Measurements from ENCODE around the gene TNFAIP8L1. TPM values are rescaled to one million over a fixed set of nuclear protein-coding genes. Genes with fewer than 3 reads are reported as not detected.
"Not testable (repeated sequence)": the region's sequence is repeated elsewhere in the genome, so short reads cannot be mapped to it uniquely, and the experiment has no call there.

The TNFAIP8L1 gene
- 10.1 TPM for polyA plus RNA-seq (2013, experiment 1 of 4)
- 8.7 TPM for polyA plus RNA-seq (2013, experiment 2 of 4)
- 9.0 TPM for polyA plus RNA-seq (2013, experiment 3 of 4)
- polyA plus RNA-seq (2013, experiment 4 of 4) = 10.5 TPM

GRCh38 chr19:4638828-4639530 lies at the start of gene TNFAIP8L1:
TSS of gene TNFAIP8L1 (plus strand) at chr19:4639516. CDS start at chr19:4651870, 12,354 bp downstream.
- Histone ChIP-seq H3K4me1 (ENCODE audit: control insufficient read depth, insufficient read depth, low read length) (peaks cover 9% of the 10 kb centered on the region), H3K27ac (ENCODE audit: insufficient read depth, low read depth, low read length, poor library complexity, severe bottlenecking) (no peak within 1 kb of the TSS), H3K4me3 (ENCODE audit: insufficient read depth, low read depth, low read length) (peak within 1 kb of the TSS; percentile 61), H3K36me3 (ENCODE audit: control insufficient read depth, insufficient read depth, low read length) (no peaks in the 10 kb centered on the region), H3K9me3 (ENCODE audit: control insufficient read depth, low read length) (no peaks in the 10 kb centered on the region), H3K27me3 (ENCODE audit: control insufficient read depth, insufficient read depth, low read length, poor library complexity, severe bottlenecking) (peaks cover 15% of the 10 kb centered on the region)
- 7 to 8% methylated on average over 46 to 47 of the region's 49 CpGs for WGBS, 2 experiments

- H3K36me3 ChIP-seq (ENCODE audit: control insufficient read depth, insufficient read depth, low read length) = no peaks in the 10 kb centered on the region
- no peaks in the 10 kb centered on the region for H3K4me1 ChIP-seq (ENCODE audit: control insufficient read depth, insufficient read depth, low read length)
- H3K4me3 ChIP-seq (ENCODE audit: insufficient read depth, low read depth, low read length) = no peak overlapping the region
- 80% methylated on average over 11 of the region's 11 CpGs for WGBS, 2 experiments
- no peak overlapping the region for H3K27ac ChIP-seq (ENCODE audit: insufficient read depth, low read depth, low read length, poor library complexity, severe bottlenecking)
- H3K9me3 ChIP-seq (ENCODE audit: control insufficient read depth, low read length) = no peaks in the 10 kb centered on the region
- H3K27me3 ChIP-seq (ENCODE audit: control insufficient read depth, insufficient read depth, low read length, poor library complexity, severe bottlenecking) = no peaks in the 10 kb centered on the region
These were observed 49.5 kb upstream of the TNFAIP8L1 start for GRCh38 chr19:4589579-4590410.

GRCh38 chr19:4590559-4590958 lies 48.8 kb upstream of the TNFAIP8L1 start:
- Histone ChIP-seq H3K27ac (ENCODE audit: insufficient read depth, low read depth, low read length, poor library complexity, severe bottlenecking) (no peak overlapping the region), H3K4me1 (ENCODE audit: control insufficient read depth, insufficient read depth, low read length) (no peaks in the 10 kb centered on the region), H3K36me3 (ENCODE audit: control insufficient read depth, insufficient read depth, low read length) (no peaks in the 10 kb centered on the region), H3K9me3 (ENCODE audit: control insufficient read depth, low read length) (no peaks in the 10 kb centered on the region), H3K4me3 (ENCODE audit: insufficient read depth, low read depth, low read length) (no peak overlapping the region), H3K27me3 (ENCODE audit: control insufficient read depth, insufficient read depth, low read length, poor library complexity, severe bottlenecking) (no peaks in the 10 kb centered on the region)
- 88 to 90% methylated on average over 9 of the region's 9 CpGs for WGBS, 2 experiments

- Histone ChIP-seq H3K36me3 (ENCODE audit: control insufficient read depth, insufficient read depth, low read length) (no peaks in the 10 kb centered on the region), H3K27me3 (ENCODE audit: control insufficient read depth, insufficient read depth, low read length, poor library complexity, severe bottlenecking) (no peaks in the 10 kb centered on the region), H3K4me3 (ENCODE audit: insufficient read depth, low read depth, low read length) (no peak overlapping the region), H3K4me1 (ENCODE audit: control insufficient read depth, insufficient read depth, low read length) (no peaks in the 10 kb centered on the region), H3K27ac (ENCODE audit: insufficient read depth, low read depth, low read length, poor library complexity, severe bottlenecking) (no peak overlapping the region), H3K9me3 (ENCODE audit: control insufficient read depth, low read length) (no peaks in the 10 kb centered on the region)
- WGBS, 2 experiments = 80 to 82% methylated on average over 6 of the region's 6 CpGs
These were observed 48.0 kb upstream of the TNFAIP8L1 start for GRCh38 chr19:4591320-4591719.

GRCh38 chr19:4592445-4592844 lies 46.9 kb upstream of the TNFAIP8L1 start:
- WGBS, 2 experiments = 83 to 89% methylated on average over 5 of the region's 5 CpGs
- no peak overlapping the region for H3K27ac ChIP-seq (ENCODE audit: insufficient read depth, low read depth, low read length, poor library complexity, severe bottlenecking)
- H3K4me3 ChIP-seq (ENCODE audit: insufficient read depth, low read depth, low read length) = no peak overlapping the region
- H3K27me3 ChIP-seq (ENCODE audit: control insufficient read depth, insufficient read depth, low read length, poor library complexity, severe bottlenecking) = peaks cover 7% of the 10 kb centered on the region
- H3K4me1 ChIP-seq (ENCODE audit: control insufficient read depth, insufficient read depth, low read length) = no peaks in the 10 kb centered on the region
- H3K9me3 ChIP-seq (ENCODE audit: control insufficient read depth, low read length) = no peaks in the 10 kb centered on the region
- no peaks in the 10 kb centered on the region for H3K36me3 ChIP-seq (ENCODE audit: control insufficient read depth, insufficient read depth, low read length)

- H3K4me1 ChIP-seq (ENCODE audit: control insufficient read depth, insufficient read depth, low read length) = no peaks in the 10 kb centered on the region
- H3K9me3 ChIP-seq (ENCODE audit: control insufficient read depth, low read length) = no peaks in the 10 kb centered on the region
- 92 to 93% methylated on average over 6 of the region's 6 CpGs for WGBS, 2 experiments
- H3K4me3 ChIP-seq (ENCODE audit: insufficient read depth, low read depth, low read length) = no peak overlapping the region
- H3K27ac ChIP-seq (ENCODE audit: insufficient read depth, low read depth, low read length, poor library complexity, severe bottlenecking) = no peak overlapping the region
- H3K27me3 ChIP-seq (ENCODE audit: control insufficient read depth, insufficient read depth, low read length, poor library complexity, severe bottlenecking) = peaks cover 9% of the 10 kb centered on the region
- H3K36me3 ChIP-seq (ENCODE audit: control insufficient read depth, insufficient read depth, low read length) = no peaks in the 10 kb centered on the region
These were observed 45.9 kb upstream of the TNFAIP8L1 start for GRCh38 chr19:4593409-4593851.

GRCh38 chr19:4594201-4594600 lies 45.1 kb upstream of the TNFAIP8L1 start:
- 77 to 84% methylated on average over 9 of the region's 9 CpGs for WGBS, 2 experiments
- no peak overlapping the region for H3K27ac ChIP-seq (ENCODE audit: insufficient read depth, low read depth, low read length, poor library complexity, severe bottlenecking)
- H3K36me3 ChIP-seq (ENCODE audit: control insufficient read depth, insufficient read depth, low read length) = no peaks in the 10 kb centered on the region

GRCh38 chr19:4595158-4595557 lies 44.2 kb upstream of the TNFAIP8L1 start:
- 95 to 96% methylated on average over 9 of the region's 9 CpGs for WGBS, 2 experiments

More at GRCh38 chr19:4594201-4594600, 45.1 kb upstream of the TNFAIP8L1 start:
- Histone ChIP-seq H3K9me3 (ENCODE audit: control insufficient read depth, low read length) (no peaks in the 10 kb centered on the region), H3K4me3 (ENCODE audit: insufficient read depth, low read depth, low read length) (no peak overlapping the region), H3K4me1 (ENCODE audit: control insufficient read depth, insufficient read depth, low read length) (no peaks in the 10 kb centered on the region), H3K27me3 (ENCODE audit: control insufficient read depth, insufficient read depth, low read length, poor library complexity, severe bottlenecking) (peaks cover 15% of the 10 kb centered on the region)

GRCh38 chr19:4596033-4596904 lies 43.0 kb upstream of the TNFAIP8L1 start:
- no peak overlapping the region for H3K4me3 ChIP-seq (ENCODE audit: insufficient read depth, low read depth, low read length)
- peaks cover 16% of the 10 kb centered on the region for H3K27me3 ChIP-seq (ENCODE audit: control insufficient read depth, insufficient read depth, low read length, poor library complexity, severe bottlenecking)
- WGBS, 2 experiments = 69 to 73% methylated on average over 20 to 21 of the region's 21 CpGs

More at GRCh38 chr19:4595158-4595557, 44.2 kb upstream of the TNFAIP8L1 start:
- H3K4me1 ChIP-seq (ENCODE audit: control insufficient read depth, insufficient read depth, low read length); H3K9me3 ChIP-seq (ENCODE audit: control insufficient read depth, low read length); H3K27ac ChIP-seq (ENCODE audit: insufficient read depth, low read depth, low read length, poor library complexity, severe bottlenecking); H3K4me3 ChIP-seq (ENCODE audit: insufficient read depth, low read depth, low read length); H3K36me3 ChIP-seq (ENCODE audit: control insufficient read depth, insufficient read depth, low read length): not testable (repeated sequence)
- peaks cover 16% of the 10 kb centered on the region for H3K27me3 ChIP-seq (ENCODE audit: control insufficient read depth, insufficient read depth, low read length, poor library complexity, severe bottlenecking)

More at GRCh38 chr19:4596033-4596904, 43.0 kb upstream of the TNFAIP8L1 start:
- Histone ChIP-seq H3K36me3 (ENCODE audit: control insufficient read depth, insufficient read depth, low read length) (no peaks in the 10 kb centered on the region), H3K9me3 (ENCODE audit: control insufficient read depth, low read length) (no peaks in the 10 kb centered on the region), H3K27ac (ENCODE audit: insufficient read depth, low read depth, low read length, poor library complexity, severe bottlenecking) (no peak overlapping the region), H3K4me1 (ENCODE audit: control insufficient read depth, insufficient read depth, low read length) (no peaks in the 10 kb centered on the region)
